Esophagus mucosa (tissue), 1 donor: ENCODE data around the gene CNOT3. TPM values are rescaled to one million over a fixed set of nuclear protein-coding genes. Genes with fewer than 3 reads are reported as not detected.
"Not testable (repeated sequence)": the region's sequence is repeated elsewhere in the genome, so short reads cannot be mapped to it uniquely, and the experiment has no call there.

ENCODE experiments used
- ATAC-seq: fragments of 200-7000 bp; cut with Tn5 transposase; one replicate; pipeline ENCODE4 v1.9.1; 2020
- total RNA-seq: library from RNA; stranded (reverse); gene quantifications from one replicate; pipeline ENCODE4 v1.2.4, GENCODE V29; 2023
- donor health status: DM: yes; HTN: yes; CAD: no.

CNOT3 gene
- 31.7 TPM for total RNA-seq

- ATAC-seq, result no peak
These were observed at the start of gene CNOT3 for GRCh38 chr19:54137699-54138488. Gene CNOT3 (plus strand): TSS chr19:54137762. CDS start chr19:54142979, 5,217 bp downstream.

DNA sequence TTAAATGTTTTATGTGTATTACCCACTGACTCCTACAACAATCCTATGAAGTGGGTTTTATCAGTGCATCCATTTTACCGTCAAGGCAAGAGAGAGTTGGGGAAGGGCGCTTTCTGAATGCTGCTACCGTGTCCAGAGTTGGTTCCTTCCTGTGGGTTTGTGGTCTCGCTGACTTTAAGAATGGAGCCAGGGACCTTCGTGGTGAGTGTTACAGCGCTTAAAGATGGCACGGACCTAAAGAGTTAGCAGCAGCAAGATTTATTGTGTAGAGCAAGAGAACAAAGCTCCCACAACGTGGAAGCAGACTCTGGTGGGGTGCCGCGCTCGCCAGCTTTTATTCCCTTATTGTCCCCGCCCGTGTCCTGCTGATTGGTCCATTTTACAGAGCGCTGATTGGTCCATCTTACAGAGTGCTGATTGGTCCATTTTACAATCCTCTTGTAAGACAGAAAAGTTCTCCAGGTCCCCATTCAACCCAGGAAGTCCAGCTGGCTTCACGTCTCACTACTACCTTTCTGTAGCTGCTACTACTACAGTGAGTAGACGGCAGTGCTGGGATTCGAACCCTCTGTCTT, 43.0 kb upstream of the CNOT3 start:
- ATAC-seq, result no peak

DNA sequence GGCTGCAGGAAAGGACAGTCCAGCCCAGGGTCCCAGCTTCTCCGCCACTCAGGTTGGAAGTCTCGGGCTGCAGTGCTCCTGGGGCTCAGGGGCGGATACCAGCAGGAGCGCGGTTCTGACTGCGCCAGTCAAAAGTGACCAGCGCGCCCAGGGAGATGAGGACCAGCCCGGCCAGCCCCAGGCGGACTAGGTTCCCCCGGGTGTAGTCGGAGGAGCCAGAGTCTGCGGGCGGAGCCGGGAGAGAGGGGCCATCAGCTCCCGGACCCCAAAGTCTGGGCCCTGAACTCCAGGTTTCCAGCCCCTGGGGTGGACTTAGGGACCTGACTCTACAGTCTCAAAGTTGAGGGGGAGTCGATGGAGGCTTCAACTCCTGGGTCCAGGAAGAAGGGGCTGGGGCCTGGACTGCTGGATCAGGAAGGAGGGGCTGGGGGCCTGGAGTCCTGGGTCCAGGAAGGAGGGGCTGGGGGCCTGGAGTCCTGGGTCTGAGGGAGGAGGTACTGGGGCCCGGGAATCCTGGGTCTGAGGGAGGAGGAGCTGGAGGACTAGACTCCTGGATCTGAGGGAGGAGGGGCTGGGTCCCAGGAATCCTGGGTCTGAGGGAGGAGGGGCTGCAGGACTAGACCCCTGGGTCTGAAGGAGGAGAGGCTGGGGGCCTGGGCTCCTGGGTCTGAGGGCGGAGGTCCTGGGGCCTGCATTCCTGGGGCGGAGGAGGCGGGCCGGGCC, 42.3 kb upstream of the CNOT3 start:
- no peak for ATAC-seq

GRCh38 chr19:54095859-54096616, 41.5 kb upstream of the CNOT3 start:
- ATAC-seq, result peak; percentile 83

DNA sequence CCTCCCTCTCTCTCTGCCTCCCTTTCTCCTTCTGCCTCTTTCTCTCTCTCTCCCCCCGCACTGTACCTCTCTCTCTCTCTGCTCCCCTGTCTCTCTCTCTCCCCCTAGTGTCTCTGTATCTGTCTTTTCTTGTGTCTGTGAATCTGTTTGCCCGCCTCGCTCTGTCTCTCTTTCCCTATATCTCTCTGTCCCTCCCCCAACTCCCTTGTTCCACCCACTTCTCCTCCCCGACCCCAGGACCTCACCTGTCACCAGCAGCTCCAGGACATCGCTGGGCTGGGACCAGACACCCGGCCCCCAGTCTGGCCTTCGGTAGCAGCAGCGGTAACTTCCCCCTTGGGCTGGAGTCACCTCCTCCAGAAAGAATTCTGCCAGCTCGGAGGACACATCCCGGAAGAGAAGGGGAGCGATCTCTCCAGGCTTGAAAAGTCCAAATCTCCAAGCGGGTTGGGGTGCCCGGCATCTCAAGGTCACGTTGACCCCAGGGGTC, 40.9 kb upstream of the CNOT3 start:
- ATAC-seq, result peak; percentile 42

GRCh38 chr19:54099190-54099902, 38.2 kb upstream of the CNOT3 start:
- no peak for ATAC-seq

DNA sequence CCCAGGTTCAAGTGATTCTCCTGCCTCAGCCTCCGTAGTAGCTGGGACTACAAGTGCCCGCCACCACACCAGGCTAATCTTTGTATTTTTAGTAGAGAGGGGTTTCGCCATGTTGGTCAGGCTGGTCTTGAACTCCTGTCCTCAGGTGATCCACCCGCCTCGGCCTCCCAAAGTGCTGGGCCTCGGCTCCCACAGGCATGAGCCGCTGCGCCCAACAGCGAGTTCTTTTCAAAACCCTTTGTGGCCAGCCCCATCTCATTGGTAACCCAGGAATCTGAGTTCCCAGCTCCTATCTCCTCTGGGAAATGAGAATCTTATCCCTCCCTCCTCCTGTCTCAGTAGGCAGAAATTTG, 37.7 kb upstream of the CNOT3 start:
- ATAC-seq, result not testable (repeated sequence)

- no peak for ATAC-seq
These were observed 37.0 kb upstream of the CNOT3 start, which contains the start of gene OSCAR for GRCh38 chr19:54100561-54100960. Gene OSCAR (minus strand): TSS chr19:54100803. CDS start chr19:54100792, 11 bp downstream.

GRCh38 chr19:54102421-54103169, 35.0 kb upstream of the CNOT3 start, which contains the start of gene NDUFA3:
Gene NDUFA3 (plus strand): TSS chr19:54102855. CDS start chr19:54102879, 24 bp downstream.
- ATAC-seq, result peak; percentile 99

- no peak for ATAC-seq
These were observed 32.4 kb upstream of the CNOT3 start for GRCh38 chr19:54104998-54105715.

DNA sequence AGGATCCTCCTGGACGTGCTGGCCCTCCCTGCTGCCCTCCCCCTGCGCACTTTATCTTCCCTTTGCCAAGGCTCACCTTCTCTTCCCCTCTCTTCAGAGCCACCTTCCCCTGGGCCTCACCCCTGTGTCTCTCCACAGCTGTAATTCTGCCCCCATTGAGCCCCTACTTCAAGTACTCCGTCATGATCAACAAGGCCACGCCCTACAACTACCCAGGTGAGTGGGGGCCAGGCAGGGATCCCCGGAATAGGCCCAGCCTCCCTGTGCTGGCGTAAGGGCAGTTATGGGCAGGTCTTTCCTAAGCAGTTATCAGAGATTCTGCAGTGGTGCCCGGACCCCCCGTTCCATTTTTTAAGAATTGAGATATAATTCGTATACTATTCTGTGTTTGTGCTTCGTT, 31.8 kb upstream of the CNOT3 start:
- no peak for ATAC-seq

GRCh38 chr19:54106716-54107115, 30.8 kb upstream of the CNOT3 start:
- ATAC-seq, result no peak

GRCh38 chr19:54107876-54108490, 29.6 kb upstream of the CNOT3 start:
- ATAC-seq, result no peak

- no peak for ATAC-seq
These were observed 29.1 kb upstream of the CNOT3 start for GRCh38 chr19:54108496-54108895.

DNA sequence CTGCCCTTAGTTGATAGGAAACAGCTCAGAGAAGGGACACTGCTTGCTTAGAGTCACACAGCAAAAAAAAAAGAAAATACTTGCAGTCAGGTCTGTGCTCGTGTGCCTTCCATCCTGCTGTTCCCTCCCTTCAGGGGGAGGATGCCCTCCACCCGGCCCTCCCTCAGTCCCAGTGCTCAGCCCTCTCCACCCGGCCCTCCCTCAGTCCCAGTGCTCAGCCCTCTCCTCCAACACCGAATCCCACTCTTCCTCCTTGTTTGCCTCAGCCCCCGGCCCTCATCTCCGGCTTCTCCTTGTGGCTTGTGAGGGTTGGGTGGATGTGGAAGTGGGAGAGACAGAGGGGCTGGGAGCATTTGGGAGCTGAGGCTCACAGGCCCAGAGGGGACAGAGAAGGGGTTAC, 27.9 kb upstream of the CNOT3 start:
- peak; percentile 59 for ATAC-seq

- ATAC-seq, result peak; percentile 42
These were observed 23.0 kb upstream of the CNOT3 start for GRCh38 chr19:54114340-54115108.

GRCh38 chr19:54115109-54116063, 22.2 kb upstream of the CNOT3 start, which contains the start of the genes PRPF31 and TFPT:
Gene PRPF31 (plus strand): TSS chr19:54115754. CDS start chr19:54118279, 2,525 bp downstream.
Gene TFPT (minus strand): TSS chr19:54115657. CDS start chr19:54115269, 388 bp downstream.
- ATAC-seq, result peak; percentile 94

DNA sequence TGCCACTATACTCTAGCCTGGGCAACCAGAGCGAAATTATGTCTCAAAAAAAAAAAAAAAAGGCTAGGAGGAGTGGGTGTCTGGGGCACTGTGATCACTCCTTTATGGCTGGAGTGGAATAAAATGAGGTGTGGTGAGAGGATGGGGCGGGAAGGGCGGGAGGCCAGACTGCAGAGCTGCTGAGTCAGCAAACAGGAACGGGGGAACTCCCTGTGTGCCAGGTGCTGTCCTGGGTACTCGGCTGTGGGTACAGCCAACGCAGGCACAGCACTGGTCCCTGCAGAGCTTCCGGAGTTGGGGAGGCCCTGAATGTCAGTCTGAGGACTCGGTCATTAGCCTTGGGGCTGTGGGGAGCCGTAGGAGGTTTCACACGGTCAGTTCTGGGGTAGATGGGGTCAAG, 16.3 kb upstream of the CNOT3 start:
- ATAC-seq, result no peak
